NB4 (cell line): ENCODE data around the gene CABLES1.

Experiments used
- CTCF ChIP-seq: IDR thresholded peaks from one replicate; pipeline ENCODE4 v1.5.1; 2012; ENCODE audit warnings: low read depth, low read length
- MAX ChIP-seq: IDR thresholded peaks from 2 replicates; pipeline ENCODE4 v1.6.1; 2011; ENCODE audit warnings: low read depth, low read length
- MYC ChIP-seq: IDR thresholded peaks from 2 replicates; pipeline ENCODE4 v1.6.1; 2011; ENCODE audit warnings: low read depth, low read length

GRCh38 chr18:23129355-23130002, 5.8 kb upstream of the CABLES1 start:
- TF ChIP-seq CTCF, result no peak
- no peak for TF ChIP-seq MAX
- no peak for TF ChIP-seq MYC
